ENCODE results near the gene UTP4.

Gene UTP4

GRCh38 chr16:69188236-69188549, 55.7 kb downstream of the UTP4 start:
- Histone ChIP-seq H3K36me3 (replicated peaks) (no peaks in the 10 kb centered on the region), H3K4me3 (ENCODE audit: low read depth, low read length) (peak overlapping the region; percentile 76), H3K27ac (no peak overlapping the region), H3K27me3 (replicated peaks) (no peaks in the 10 kb centered on the region)
- no peak for TF ChIP-seq CTCF (IDR thresholded peaks at IDR 0.05; ENCODE audit: low read depth, low read length, missing control alignments)
- in situ Hi-C loops (cut with HindIII; ENCODE audit: low pct_ligation_motif_present, low sequenced_read_pairs): no loop called here
- no peak for DNase-seq

- Histone ChIP-seq H3K27me3 (replicated peaks) (no peaks in the 10 kb centered on the region), H3K4me3 (ENCODE audit: low read depth, low read length) (peak overlapping the region; percentile 76), H3K27ac (no peak overlapping the region), H3K36me3 (replicated peaks) (no peaks in the 10 kb centered on the region)
- in situ Hi-C loops (cut with HindIII; ENCODE audit: low pct_ligation_motif_present, low sequenced_read_pairs): no loop called here
- no peak for TF ChIP-seq CTCF (IDR thresholded peaks at IDR 0.05; ENCODE audit: low read depth, low read length, missing control alignments)
- peak; percentile 20 for DNase-seq
Observed at GRCh38 chr16:69188716-69189115, 56.3 kb downstream of the UTP4 start.

GRCh38 chr16:69190046-69190588, 57.7 kb downstream of the UTP4 start:
- no peak overlapping the region for H3K4me3 ChIP-seq (ENCODE audit: low read depth, low read length)
- H3K27me3 ChIP-seq (replicated peaks): no peaks in the 10 kb centered on the region
- no peak for DNase-seq
- no peak overlapping the region for H3K27ac ChIP-seq
- in situ Hi-C loops (cut with HindIII; ENCODE audit: low pct_ligation_motif_present, low sequenced_read_pairs): no loop called here
- no peak for TF ChIP-seq CTCF (IDR thresholded peaks at IDR 0.05; ENCODE audit: low read depth, low read length, missing control alignments)
- no peaks in the 10 kb centered on the region for H3K36me3 ChIP-seq (replicated peaks)

- H3K27me3 ChIP-seq (replicated peaks): no peaks in the 10 kb centered on the region
- no peak overlapping the region for H3K27ac ChIP-seq
- in situ Hi-C loops (cut with HindIII; ENCODE audit: low pct_ligation_motif_present, low sequenced_read_pairs): no loop called here
- no peaks in the 10 kb centered on the region for H3K36me3 ChIP-seq (replicated peaks)
- TF ChIP-seq CTCF (IDR thresholded peaks at IDR 0.05; ENCODE audit: low read depth, low read length, missing control alignments): no peak
- no peak for DNase-seq
- no peak overlapping the region for H3K4me3 ChIP-seq (ENCODE audit: low read depth, low read length)
Observed at GRCh38 chr16:69190598-69190997, 58.1 kb downstream of the UTP4 start.

GRCh38 chr16:69191136-69191535, 58.7 kb downstream of the UTP4 start:
- in situ Hi-C loops (cut with HindIII; ENCODE audit: low pct_ligation_motif_present, low sequenced_read_pairs): no loop called here
- no peak for TF ChIP-seq CTCF (IDR thresholded peaks at IDR 0.05; ENCODE audit: low read depth, low read length, missing control alignments)
- Histone ChIP-seq H3K27ac (no peak overlapping the region), H3K27me3 (replicated peaks) (no peaks in the 10 kb centered on the region), H3K4me3 (ENCODE audit: low read depth, low read length) (no peak overlapping the region), H3K36me3 (replicated peaks) (no peaks in the 10 kb centered on the region)
- DNase-seq: no peak

GRCh38 chr16:69193855-69194254, 61.4 kb downstream of the UTP4 start:
- no peak for TF ChIP-seq CTCF (IDR thresholded peaks at IDR 0.05; ENCODE audit: low read depth, low read length, missing control alignments)
- no peak for DNase-seq
- in situ Hi-C loops (cut with HindIII; ENCODE audit: low pct_ligation_motif_present, low sequenced_read_pairs): no loop called here

More at GRCh38 chr16:69193855-69194254, 61.4 kb downstream of the UTP4 start:
- H3K4me3 ChIP-seq (ENCODE audit: low read depth, low read length): no peak overlapping the region
- H3K36me3 ChIP-seq (replicated peaks): no peaks in the 10 kb centered on the region
- no peaks in the 10 kb centered on the region for H3K27me3 ChIP-seq (replicated peaks)
- no peak overlapping the region for H3K27ac ChIP-seq

All from brain microvascular endothelial cell (primary cell).